Hematopoietic multipotent progenitor cell treated with erythropoietin and hydrocortisone succinate and interleukin-3 and kit ligand, for 8 days (in vitro differentiated cells): ENCODE data around the gene FBXO8.
A peak's percentile ranks its signal among the peaks of the same experiment; 100 is the strongest.
"Not testable (repeated sequence)": the region's sequence is repeated elsewhere in the genome, so short reads cannot be mapped to it uniquely, and the experiment has no call there.

Experiments
- DNase-seq: peaks from one replicate; pipeline ENCODE4 v3.0.0-alpha.2; 2015

The FBXO8 gene

GRCh38 chr4:174283507-174284471, at the start of gene FBXO8, which contains the start of gene CEP44:
Gene FBXO8 (minus strand): TSS chr4:174283667. CDS start chr4:174263092, 20,575 bp downstream.
Gene CEP44 (plus strand): TSS chr4:174283911. CDS start chr4:174299122, 15,211 bp downstream.
- peak; percentile 85 for DNase-seq

GRCh38 chr4:174332741-174333493, 49.5 kb upstream of the FBXO8 start:
- DNase-seq, result no peak

- DNase-seq, result no peak
Observed at GRCh38 chr4:174324725-174325124, 41.3 kb upstream of the FBXO8 start.

GRCh38 chr4:174324236-174324635, 40.8 kb upstream of the FBXO8 start:
- DNase-seq, result no peak

- peak; percentile 13 for DNase-seq
Observed at GRCh38 chr4:174320494-174321199, 37.2 kb upstream of the FBXO8 start.

- DNase-seq, result peak; percentile 67
Observed at GRCh38 chr4:174318829-174319764, 35.6 kb upstream of the FBXO8 start.

GRCh38 chr4:174317531-174317930, 34.1 kb upstream of the FBXO8 start:
- DNase-seq, result no peak

GRCh38 chr4:174316954-174317353, 33.5 kb upstream of the FBXO8 start:
- DNase-seq, result no peak

GRCh38 chr4:174316546-174316945, 33.1 kb upstream of the FBXO8 start:
- no peak for DNase-seq

- no peak for DNase-seq
Observed at GRCh38 chr4:174314770-174315169, 31.3 kb upstream of the FBXO8 start.

GRCh38 chr4:174314274-174314673, 30.8 kb upstream of the FBXO8 start:
- DNase-seq, result no peak

- DNase-seq, result no peak
Observed at GRCh38 chr4:174312993-174313392, 29.5 kb upstream of the FBXO8 start.

- DNase-seq, result no peak
Observed at GRCh38 chr4:174307694-174308093, 24.2 kb upstream of the FBXO8 start.

GRCh38 chr4:174305961-174306360, 22.5 kb upstream of the FBXO8 start:
- no peak for DNase-seq

GRCh38 chr4:174304664-174305063, 21.2 kb upstream of the FBXO8 start:
- DNase-seq, result no peak

GRCh38 chr4:174303687-174304086, 20.2 kb upstream of the FBXO8 start:
- DNase-seq, result no peak

- DNase-seq, result not testable (repeated sequence)
Observed at GRCh38 chr4:174295142-174295541, 11.7 kb upstream of the FBXO8 start.

- DNase-seq, result not testable (repeated sequence)
Observed at GRCh38 chr4:174294641-174295040, 11.2 kb upstream of the FBXO8 start.

GRCh38 chr4:174292473-174292872, 9.0 kb upstream of the FBXO8 start:
- DNase-seq, result no peak

- DNase-seq, result no peak
Observed at GRCh38 chr4:174286870-174287269, 3.4 kb upstream of the FBXO8 start.

- DNase-seq, result peak; percentile 24
Observed at GRCh38 chr4:174284487-174284886, 1.0 kb upstream of the FBXO8 start.
